GM19043 (cell line): Measurements from ENCODE around the gene PLCB1.
"Not testable (repeated sequence)": the region's sequence is repeated elsewhere in the genome, so short reads cannot be mapped to it uniquely, and the experiment has no call there.

Experiments
- ATAC-seq: cut with Tn5 transposase; IDR thresholded peaks from one replicate; pipeline ENCODE4 v1.9.1; 2021; ENCODE audit warnings: low read depth; ENCODE audit not compliant: unreplicated experiment

The PLCB1 gene

GRCh38 chr20:8131598-8132483, at the start of gene PLCB1:
Gene PLCB1, plus strand, starts transcription at chr20:8132266. Its CDS starts 386 bp downstream, at chr20:8132652.
- ATAC-seq, result peak; percentile 79

GRCh38 chr20:8082989-8083388, 49.1 kb upstream of the PLCB1 start:
- no peak for ATAC-seq

- no peak for ATAC-seq
These were observed 42.4 kb upstream of the PLCB1 start for GRCh38 chr20:8089668-8090067.

GRCh38 chr20:8094415-8094818, 37.6 kb upstream of the PLCB1 start:
- no peak for ATAC-seq

- ATAC-seq, result no peak
These were observed 37.2 kb upstream of the PLCB1 start for GRCh38 chr20:8094850-8095249.

- ATAC-seq, result no peak
These were observed 36.2 kb upstream of the PLCB1 start for GRCh38 chr20:8095648-8096572.

GRCh38 chr20:8097307-8097706, 34.8 kb upstream of the PLCB1 start:
- no peak for ATAC-seq

- no peak for ATAC-seq
These were observed 27.8 kb upstream of the PLCB1 start for GRCh38 chr20:8104252-8104651.

- ATAC-seq, result not testable (repeated sequence)
These were observed 17.5 kb upstream of the PLCB1 start for GRCh38 chr20:8114612-8115011.

GRCh38 chr20:8115436-8115835, 16.6 kb upstream of the PLCB1 start:
- no peak for ATAC-seq

GRCh38 chr20:8116067-8116811, 15.8 kb upstream of the PLCB1 start:
- ATAC-seq, result no peak

- no peak for ATAC-seq
These were observed 14.4 kb upstream of the PLCB1 start for GRCh38 chr20:8117636-8118035.

GRCh38 chr20:8118039-8118438, 14.0 kb upstream of the PLCB1 start:
- no peak for ATAC-seq

- no peak for ATAC-seq
These were observed 13.3 kb upstream of the PLCB1 start for GRCh38 chr20:8118760-8119159.

GRCh38 chr20:8121666-8122065, 10.4 kb upstream of the PLCB1 start:
- no peak for ATAC-seq

GRCh38 chr20:8124639-8125038, 7.4 kb upstream of the PLCB1 start:
- ATAC-seq, result no peak

GRCh38 chr20:8126181-8126580, 5.9 kb upstream of the PLCB1 start:
- no peak for ATAC-seq

- ATAC-seq, result no peak
These were observed 5.2 kb upstream of the PLCB1 start for GRCh38 chr20:8126841-8127378.

GRCh38 chr20:8127553-8128255, 4.4 kb upstream of the PLCB1 start:
- ATAC-seq, result peak; percentile 52
